Globus pallidus (tissue), 1 donor: ENCODE results near the gene TEX2.

Experiments used
- DNase-seq: peaks from one replicate; pipeline ENCODE4 v3.0.0-alpha.2; 2015; ENCODE audit warnings: low spot score

TEX2 gene

GRCh38 chr17:64115822-64116534, 147.1 kb downstream of the TEX2 start:
- DNase-seq: no peak

GRCh38 chr17:64115043-64115698, 147.9 kb downstream of the TEX2 start:
- DNase-seq: no peak

GRCh38 chr17:64113006-64113405, 150.1 kb downstream of the TEX2 start:
- no peak for DNase-seq

GRCh38 chr17:64111831-64112230, 151.2 kb downstream of the TEX2 start:
- DNase-seq: no peak

GRCh38 chr17:64110379-64111152, 152.5 kb downstream of the TEX2 start:
- no peak for DNase-seq

- DNase-seq: no peak
Measured at GRCh38 chr17:64109400-64109799, 153.7 kb downstream of the TEX2 start.

- DNase-seq: no peak
Measured at GRCh38 chr17:64107500-64108236, 155.4 kb downstream of the TEX2 start.

GRCh38 chr17:64106918-64107317, 156.1 kb downstream of the TEX2 start:
- no peak for DNase-seq

GRCh38 chr17:64103391-64104364, 159.4 kb downstream of the TEX2 start:
- DNase-seq: no peak

GRCh38 chr17:64102627-64103390, 160.3 kb downstream of the TEX2 start:
- no peak for DNase-seq

GRCh38 chr17:64099543-64099942, 163.5 kb downstream of the TEX2 start:
- no peak for DNase-seq
